Measurements from ENCODE around the gene SLC24A3.

GRCh38 chr20:19658137-19658536 is 445.7 kb downstream of the SLC24A3 start:
- TF ChIP-seq POLR2A (IDR thresholded peaks at IDR 0.05): no peak
- no peak for TF ChIP-seq CTCF (IDR thresholded peaks at IDR 0.05)

All from heart left ventricle (tissue), 13 donors.